Esophagus squamous epithelium (tissue), 4 donors: ENCODE measurements around the gene AGFG1.

ENCODE experiments used
- POLR2A ChIP-seq, 4 donors: fragments of 450-650 bp; IDR thresholded peaks; one replicate each; pipeline ENCODE4 v1.6.1; 2017; ENCODE audit warnings: antibody characterized with exemption in 4 of 4, mild to moderate bottlenecking in 4 of 4, moderate library complexity in 3 of 4
- TF ChIP-seq, protein P1 (sequence below), 6 experiments: fragments of 450-650 bp in 4 of 6; fragments of 200-600 bp in 2 of 6; sonication (generic) in 2 of 6; IDR thresholded peaks; one replicate each; pipeline ENCODE4 v1.5.1; 2016 to 2019; ENCODE audit warnings: antibody characterized with exemption in 6 of 6, mild to moderate bottlenecking in 4 of 6, moderate library complexity in 4 of 6

DNA sequence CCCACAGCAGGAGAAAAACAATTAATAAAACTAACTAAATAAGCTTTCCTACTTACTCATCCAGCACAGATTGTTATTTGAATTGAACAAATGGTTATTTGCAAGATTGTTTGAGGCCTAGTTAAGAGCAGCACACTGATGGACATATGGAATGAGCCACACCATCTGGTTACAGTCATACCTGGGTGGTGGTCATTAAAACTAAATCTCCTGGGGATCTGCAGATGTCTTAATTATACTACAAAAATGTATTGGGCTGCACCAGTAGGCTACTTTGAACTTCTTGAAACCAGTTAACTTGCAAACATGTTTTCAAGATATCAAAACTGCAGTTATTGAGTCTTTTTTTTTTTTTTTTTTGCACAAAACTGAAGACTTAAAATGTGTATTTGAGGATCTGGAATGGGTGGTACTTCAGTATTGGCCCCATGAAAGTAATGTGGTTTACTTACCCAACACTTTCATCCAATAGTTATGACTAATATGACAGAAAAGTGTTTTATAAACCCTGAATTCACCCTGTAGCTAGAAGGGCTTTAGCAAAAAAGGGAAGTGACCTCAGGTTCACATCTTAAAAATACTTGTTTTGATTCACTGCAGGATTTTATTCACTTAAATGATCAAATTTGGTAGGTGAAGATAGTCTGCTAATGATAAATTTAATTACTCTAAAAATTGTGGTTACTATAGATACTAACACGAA, 10.8 kb downstream of the AGFG1 start:
- TF ChIP-seq, protein P1, sequence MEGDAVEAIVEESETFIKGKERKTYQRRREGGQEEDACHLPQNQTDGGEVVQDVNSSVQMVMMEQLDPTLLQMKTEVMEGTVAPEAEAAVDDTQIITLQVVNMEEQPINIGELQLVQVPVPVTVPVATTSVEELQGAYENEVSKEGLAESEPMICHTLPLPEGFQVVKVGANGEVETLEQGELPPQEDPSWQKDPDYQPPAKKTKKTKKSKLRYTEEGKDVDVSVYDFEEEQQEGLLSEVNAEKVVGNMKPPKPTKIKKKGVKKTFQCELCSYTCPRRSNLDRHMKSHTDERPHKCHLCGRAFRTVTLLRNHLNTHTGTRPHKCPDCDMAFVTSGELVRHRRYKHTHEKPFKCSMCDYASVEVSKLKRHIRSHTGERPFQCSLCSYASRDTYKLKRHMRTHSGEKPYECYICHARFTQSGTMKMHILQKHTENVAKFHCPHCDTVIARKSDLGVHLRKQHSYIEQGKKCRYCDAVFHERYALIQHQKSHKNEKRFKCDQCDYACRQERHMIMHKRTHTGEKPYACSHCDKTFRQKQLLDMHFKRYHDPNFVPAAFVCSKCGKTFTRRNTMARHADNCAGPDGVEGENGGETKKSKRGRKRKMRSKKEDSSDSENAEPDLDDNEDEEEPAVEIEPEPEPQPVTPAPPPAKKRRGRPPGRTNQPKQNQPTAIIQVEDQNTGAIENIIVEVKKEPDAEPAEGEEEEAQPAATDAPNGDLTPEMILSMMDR (IDR thresholded peaks at IDR 0.05) = no peak
- TF ChIP-seq POLR2A (IDR thresholded peaks at IDR 0.05) = no peak
